SU-DHL-6 (cell line): Measurements from ENCODE around the gene TSPAN4.

Experiments used
- H2AFZ ChIP-seq: fragments of 200-600 bp; sonication (generic); 2 replicates; pipeline ENCODE4 v1.6.1; 2014; ENCODE audit warnings: low read depth, mild to moderate bottlenecking, moderate library complexity, mixed read lengths, antibody characterized with exemption, low read length; ENCODE audit not compliant: severe bottlenecking
- H3F3A ChIP-seq: fragments of 200-600 bp; shearing (Covaris generic); 2 replicates; pipeline ENCODE4 v1.6.0; 2016; ENCODE audit warnings: antibody characterized with exemption, mild to moderate bottlenecking; ENCODE audit not compliant: insufficient read depth
- H3K27ac ChIP-seq: fragments of 200-600 bp; sonication (generic); 2 replicates; pipeline ENCODE4 v1.5.1; 2016; ENCODE audit warnings: low read depth, mild to moderate bottlenecking, low read length, moderate library complexity, mixed read lengths
- H3K27me3 ChIP-seq: fragments of 200-600 bp; sonication (generic), shearing (Covaris generic); 2 replicates; pipeline ENCODE4 v1.6.0; 2014; ENCODE audit warnings: mild to moderate bottlenecking, low read length
- H3K36me3 ChIP-seq: fragments of 200-600 bp; sonication (generic); 2 replicates; pipeline ENCODE4 v1.6.1; 2014; ENCODE audit warnings: mild to moderate bottlenecking, low read length, mixed read lengths
- H3K4me2 ChIP-seq: fragments of 300-600, 200-600 bp; shearing (Covaris generic), sonication (generic); 2 replicates; pipeline ENCODE4 v1.6.0; 2014; ENCODE audit warnings: low read length, low read depth, mild to moderate bottlenecking; ENCODE audit not compliant: poor library complexity, severe bottlenecking
- H3K4me3 ChIP-seq: fragments of 200-600 bp; sonication (generic); 2 replicates; pipeline ENCODE4 v1.5.1; 2014; ENCODE audit warnings: antibody characterized with exemption, low read length, mild to moderate bottlenecking, mixed read lengths; ENCODE audit not compliant: insufficient read depth, poor library complexity, severe bottlenecking
- H3K79me2 ChIP-seq: fragments of 200-600 bp; sonication (generic); 2 replicates; pipeline ENCODE4 v1.6.1; 2014; ENCODE audit warnings: mild to moderate bottlenecking, low read length, moderate library complexity; ENCODE audit not compliant: insufficient read depth
- H3K9ac ChIP-seq: fragments of 200-600 bp; sonication (generic); 2 replicates; pipeline ENCODE4 v1.7.0; 2014; ENCODE audit warnings: mild to moderate bottlenecking, low read length
- H3K9me2 ChIP-seq: fragments of 200-600 bp; sonication (generic); replicated peaks from 2 replicates; pipeline ENCODE4 v1.6.1; 2014; ENCODE audit warnings: low read length; ENCODE audit not compliant: insufficient read depth
- H3K9me3 ChIP-seq: fragments of 200-600 bp; sonication (generic); 2 replicates; pipeline ENCODE4 v1.6.1; 2014; ENCODE audit warnings: low read length, mixed read lengths; ENCODE audit not compliant: insufficient read depth
- H4K20me1 ChIP-seq: fragments of 200-600 bp; sonication (generic); 2 replicates; pipeline ENCODE4 v1.6.1; 2014; ENCODE audit warnings: low read depth, mild to moderate bottlenecking, antibody characterized with exemption, low read length, moderate library complexity, mixed read lengths
- EZH2phosphoT487 ChIP-seq: fragments of 200-600 bp; sonication (generic), shearing (Covaris generic); conservative IDR thresholded peaks from 2 replicates; pipeline ENCODE4 v1.6.1; 2018; ENCODE audit warnings: mild to moderate bottlenecking, antibody characterized with exemption, low read length, moderate library complexity, mixed read lengths
- TF ChIP-seq, protein P1 (sequence below): fragments of 200-600 bp; sonication (generic); IDR thresholded peaks from one replicate; pipeline ENCODE4 v1.5.1; 2017; ENCODE audit warnings: antibody characterized with exemption, mild to moderate bottlenecking, low read length, moderate library complexity; ENCODE audit not compliant: insufficient read depth, poor library complexity, severe bottlenecking

Gene TSPAN4

DNA sequence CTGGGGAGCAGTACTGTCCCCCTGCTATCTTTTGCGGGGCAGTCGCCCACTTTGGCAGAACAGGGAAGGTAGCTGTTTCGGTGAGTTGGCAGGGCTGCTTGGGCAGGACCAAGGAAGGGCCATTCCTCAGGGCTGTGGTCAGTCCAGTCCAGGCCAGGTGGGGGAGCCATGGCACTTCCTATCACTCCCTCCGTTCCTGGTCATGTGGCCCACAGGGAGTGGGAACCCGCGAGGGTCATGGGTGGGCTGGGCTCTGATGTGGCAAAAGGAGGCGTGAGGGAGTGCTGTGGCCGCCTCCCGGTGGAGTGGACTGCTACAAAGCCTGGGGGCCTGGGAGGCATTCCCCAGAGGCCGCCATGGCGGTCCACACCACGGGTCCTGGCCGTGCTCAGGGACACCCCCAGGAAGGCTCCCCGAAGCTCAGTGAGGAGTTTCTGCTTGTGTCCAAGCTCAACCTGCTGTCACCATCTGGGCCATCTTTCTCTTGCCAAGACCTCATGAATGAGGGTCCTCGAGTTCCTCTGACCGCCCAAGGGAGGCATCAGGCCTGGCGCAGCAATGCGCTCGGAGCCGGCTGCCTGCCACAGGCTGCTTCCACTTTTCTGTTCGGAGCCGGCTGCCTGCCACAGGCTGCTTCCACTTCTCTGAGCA is 56.0 kb downstream of the TSPAN4 start:
- Histone ChIP-seq H3K79me2 (no peaks in the 10 kb centered on the region), H3K27ac (no peak overlapping the region), H3K4me3 (no peak overlapping the region), H3K9me2 (no peaks in the 10 kb centered on the region), H2AFZ (no peak overlapping the region), H3K36me3 (no peaks in the 10 kb centered on the region), H4K20me1 (no peaks in the 10 kb centered on the region), H3K4me2 (no peak overlapping the region), H3K27me3 (no peaks in the 10 kb centered on the region), H3F3A (no peaks in the 10 kb centered on the region), H3K9ac (no peak overlapping the region), H3K9me3 (no peaks in the 10 kb centered on the region)
- TF ChIP-seq, protein P1, sequence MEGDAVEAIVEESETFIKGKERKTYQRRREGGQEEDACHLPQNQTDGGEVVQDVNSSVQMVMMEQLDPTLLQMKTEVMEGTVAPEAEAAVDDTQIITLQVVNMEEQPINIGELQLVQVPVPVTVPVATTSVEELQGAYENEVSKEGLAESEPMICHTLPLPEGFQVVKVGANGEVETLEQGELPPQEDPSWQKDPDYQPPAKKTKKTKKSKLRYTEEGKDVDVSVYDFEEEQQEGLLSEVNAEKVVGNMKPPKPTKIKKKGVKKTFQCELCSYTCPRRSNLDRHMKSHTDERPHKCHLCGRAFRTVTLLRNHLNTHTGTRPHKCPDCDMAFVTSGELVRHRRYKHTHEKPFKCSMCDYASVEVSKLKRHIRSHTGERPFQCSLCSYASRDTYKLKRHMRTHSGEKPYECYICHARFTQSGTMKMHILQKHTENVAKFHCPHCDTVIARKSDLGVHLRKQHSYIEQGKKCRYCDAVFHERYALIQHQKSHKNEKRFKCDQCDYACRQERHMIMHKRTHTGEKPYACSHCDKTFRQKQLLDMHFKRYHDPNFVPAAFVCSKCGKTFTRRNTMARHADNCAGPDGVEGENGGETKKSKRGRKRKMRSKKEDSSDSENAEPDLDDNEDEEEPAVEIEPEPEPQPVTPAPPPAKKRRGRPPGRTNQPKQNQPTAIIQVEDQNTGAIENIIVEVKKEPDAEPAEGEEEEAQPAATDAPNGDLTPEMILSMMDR, result no peak
- no peak for TF ChIP-seq EZH2phosphoT487

- H3K27ac ChIP-seq, result no peak overlapping the region
- no peak overlapping the region for H3K4me2 ChIP-seq
Measured at GRCh38 chr11:899724-900123, 57.1 kb downstream of the TSPAN4 start.

DNA sequence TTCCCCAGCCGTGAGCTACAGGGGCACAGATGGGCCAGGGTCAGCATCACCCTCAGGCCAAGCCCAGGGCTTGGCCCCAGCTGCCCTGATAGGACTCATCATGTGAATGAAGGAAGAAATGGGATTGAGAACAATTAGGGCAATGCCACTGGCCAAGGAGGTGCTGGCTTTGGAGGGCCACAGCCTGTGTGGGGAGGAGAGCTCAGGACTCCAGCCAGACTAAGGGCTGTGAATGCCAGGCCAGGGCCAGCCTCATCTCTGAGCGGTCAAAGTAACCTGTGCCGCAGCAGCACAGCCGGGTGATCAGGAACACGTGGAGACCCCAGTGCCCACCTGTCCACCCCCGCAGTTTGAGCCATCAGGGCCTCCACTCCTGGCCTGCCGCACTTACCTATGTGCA is 57.9 kb downstream of the TSPAN4 start:
- Histone ChIP-seq H3K79me2 (peaks cover under 1% of the 10 kb centered on the region; the same call in 1 of the 2 replicates), H4K20me1 (no peaks in the 10 kb centered on the region), H3K27me3 (no peaks in the 10 kb centered on the region), H3K4me3 (no peak overlapping the region), H2AFZ (no peak overlapping the region), H3F3A (no peaks in the 10 kb centered on the region), H3K4me2 (no peak overlapping the region), H3K36me3 (no peaks in the 10 kb centered on the region), H3K9ac (no peak overlapping the region), H3K9me3 (no peaks in the 10 kb centered on the region), H3K9me2 (no peaks in the 10 kb centered on the region), H3K27ac (no peak overlapping the region)
- TF ChIP-seq, protein P1, result no peak
- TF ChIP-seq EZH2phosphoT487, result no peak

More at GRCh38 chr11:899724-900123, 57.1 kb downstream of the TSPAN4 start:
- Histone ChIP-seq H3K9me3 (no peaks in the 10 kb centered on the region), H3K27me3 (no peaks in the 10 kb centered on the region), H2AFZ (no peak overlapping the region), H3K9me2 (no peaks in the 10 kb centered on the region), H3F3A (no peaks in the 10 kb centered on the region), H3K79me2 (no peaks in the 10 kb centered on the region), H3K4me3 (no peak overlapping the region), H4K20me1 (no peaks in the 10 kb centered on the region), H3K36me3 (no peaks in the 10 kb centered on the region), H3K9ac (no peak overlapping the region)
- TF ChIP-seq, protein P1, result no peak
